Endothelial cell (in vitro differentiated cells): ENCODE data around the gene MDN1. TPM values are rescaled to one million over a fixed set of nuclear protein-coding genes. Genes with fewer than 3 reads are reported as not detected.
"Not testable (repeated sequence)": the region's sequence is repeated elsewhere in the genome, so short reads cannot be mapped to it uniquely, and the experiment has no call there.

Experiments
- DNase-seq: peaks from one replicate; pipeline ENCODE4 v3.0.0; 2021; ENCODE audit warnings: low spot score
- H3K27ac Mint-ChIP-seq: one replicate; pipeline ENCODE4 v1.8.0; 2021; ENCODE audit warnings: mixed read lengths, inconsistent platforms; ENCODE audit not compliant: unreplicated experiment
- H3K27me3 Mint-ChIP-seq: one replicate; pipeline ENCODE4 v1.8.0; 2021; ENCODE audit warnings: mild to moderate bottlenecking, moderate library complexity, mixed read lengths, inconsistent platforms; ENCODE audit not compliant: unreplicated experiment
- H3K36me3 Mint-ChIP-seq: one replicate; pipeline ENCODE4 v1.8.0; 2021; ENCODE audit warnings: mild to moderate bottlenecking, low read depth, mixed read lengths, inconsistent platforms; ENCODE audit not compliant: unreplicated experiment
- H3K4me1 Mint-ChIP-seq: one replicate; pipeline ENCODE4 v1.8.0; 2021; ENCODE audit warnings: mild to moderate bottlenecking, mixed read lengths, inconsistent platforms; ENCODE audit not compliant: unreplicated experiment
- H3K4me3 Mint-ChIP-seq: one replicate; pipeline ENCODE4 v1.8.0; 2021; ENCODE audit warnings: mild to moderate bottlenecking, mixed read lengths, inconsistent platforms; ENCODE audit not compliant: unreplicated experiment
- H3K9me3 Mint-ChIP-seq: one replicate; pipeline ENCODE4 v1.8.0; 2021; ENCODE audit warnings: mixed read lengths, inconsistent platforms; ENCODE audit not compliant: unreplicated experiment
- CTCF ChIP-seq: fragments of 200-600 bp; sonication (generic); IDR thresholded peaks from one replicate; pipeline ENCODE4 v1.5.0; 2021; ENCODE audit warnings: antibody characterized with exemption; ENCODE audit not compliant: unreplicated experiment
- total RNA-seq: library from RNA; stranded (reverse); fragmentation: NEBNext Ultra II Directional; extraction: Animal tissue kit (Norgen Biotek cat#: 25700); gene quantifications from one replicate; pipeline ENCODE4 v1.2.1, GENCODE V29; 2021; ENCODE audit not compliant: unreplicated experiment

Gene MDN1
- total RNA-seq, 1 donor from 2014 or later = 70.0 TPM

- no peak for TF ChIP-seq CTCF
- Mint-ChIP-seq H3K36me3 (peaks cover 40% of the 10 kb centered on the region), H3K27ac (no peak overlapping the region), H3K9me3 (no peaks in the 10 kb centered on the region), H3K27me3 (peaks cover 3% of the 10 kb centered on the region), H3K4me1 (peaks cover 6% of the 10 kb centered on the region), H3K4me3 (no peak overlapping the region)
- no peak for DNase-seq
These were observed 176.2 kb downstream of the MDN1 start for GRCh38 chr6:89643406-89643805.

GRCh38 chr6:89642956-89643355, 176.6 kb downstream of the MDN1 start:
- Mint-ChIP-seq H3K27ac (no peak overlapping the region), H3K4me3 (no peak overlapping the region), H3K36me3 (peaks cover 39% of the 10 kb centered on the region), H3K9me3 (no peaks in the 10 kb centered on the region), H3K27me3 (peaks cover 3% of the 10 kb centered on the region), H3K4me1 (peaks cover 6% of the 10 kb centered on the region)
- no peak for DNase-seq
- no peak for TF ChIP-seq CTCF

- H3K27me3 Mint-ChIP-seq, H3K4me1 Mint-ChIP-seq, H3K9me3 Mint-ChIP-seq, DNase-seq, H3K27ac Mint-ChIP-seq, H3K4me3 Mint-ChIP-seq: not testable (repeated sequence)
- H3K36me3 Mint-ChIP-seq = peaks cover 28% of the 10 kb centered on the region
These were observed 178.0 kb downstream of the MDN1 start for GRCh38 chr6:89641581-89641980.

- DNase-seq = no peak
- no peaks in the 10 kb centered on the region for H3K9me3 Mint-ChIP-seq
- peaks cover 30% of the 10 kb centered on the region for H3K36me3 Mint-ChIP-seq
- peak overlapping the region; percentile 70 for H3K4me3 Mint-ChIP-seq
- TF ChIP-seq CTCF = no peak
- H3K27ac Mint-ChIP-seq = peak overlapping the region; percentile 67
- H3K4me1 Mint-ChIP-seq = peaks cover 9% of the 10 kb centered on the region
- H3K27me3 Mint-ChIP-seq = peaks cover 3% of the 10 kb centered on the region
These were observed 178.8 kb downstream of the MDN1 start for GRCh38 chr6:89640804-89641203.

GRCh38 chr6:89638320-89639195, 181.0 kb downstream of the MDN1 start, which contains the start of gene LYRM2:
LYRM2 (minus strand) TSS chr6:89638747; CDS start chr6:89638716, 31 bp downstream.
- H3K27me3 Mint-ChIP-seq = peaks cover 3% of the 10 kb centered on the region
- peak within 1 kb of the TSS; percentile 92 for H3K4me3 Mint-ChIP-seq
- TF ChIP-seq CTCF = no peak
- H3K9me3 Mint-ChIP-seq = no peaks in the 10 kb centered on the region
- peak; percentile 92 for DNase-seq
- H3K36me3 Mint-ChIP-seq = peaks cover 20% of the 10 kb centered on the region
- peak within 1 kb of the TSS; percentile 96 for H3K27ac Mint-ChIP-seq
- H3K4me1 Mint-ChIP-seq = peaks cover 9% of the 10 kb centered on the region
